Astrocyte of the spinal cord (primary cell): Measurements from ENCODE around the gene TMEM117.

Experiments used
- DNase-seq: peaks from one replicate; pipeline ENCODE4 v3.0.0; 2011; ENCODE audit warnings: low read depth, low spot score
- H3K4me3 ChIP-seq: 2 replicates; pipeline ENCODE4 v1.5.1; 2011; ENCODE audit warnings: low read depth, mild to moderate bottlenecking, low read length, moderate library complexity
- CTCF ChIP-seq: IDR thresholded peaks from 2 replicates; pipeline ENCODE4 v1.5.1; 2012; ENCODE audit warnings: low read depth, mild to moderate bottlenecking, low read length, inconsistent platforms
- in situ Hi-C: cut with HindIII; loops from 2 replicates; pipeline ENCODE4 v1.10.0; 2017; ENCODE audit warnings: low sequenced_read_pairs

Gene TMEM117

GRCh38 chr12:43912859-43913258, 77.0 kb downstream of the TMEM117 start:
- no peak for TF ChIP-seq CTCF
- DNase-seq, result no peak
- no peak overlapping the region for H3K4me3 ChIP-seq
- in situ Hi-C loops, result no loop called here

GRCh38 chr12:43914391-43914790, 78.5 kb downstream of the TMEM117 start:
- TF ChIP-seq CTCF, result no peak
- in situ Hi-C loops, result no loop called here
- H3K4me3 ChIP-seq, result no peak overlapping the region
- DNase-seq, result no peak

GRCh38 chr12:43914923-43915468, 79.1 kb downstream of the TMEM117 start:
- in situ Hi-C loops, result no loop called here
- TF ChIP-seq CTCF, result peak; percentile 28
- no peak overlapping the region for H3K4me3 ChIP-seq
- no peak for DNase-seq

- DNase-seq, result no peak
- in situ Hi-C loops, result no loop called here
- no peak overlapping the region for H3K4me3 ChIP-seq
- no peak for TF ChIP-seq CTCF
Observed at GRCh38 chr12:43917896-43918295, 82.0 kb downstream of the TMEM117 start.

GRCh38 chr12:43921666-43922337, 85.9 kb downstream of the TMEM117 start:
- peak; percentile 24 for DNase-seq
- TF ChIP-seq CTCF, result no peak
- H3K4me3 ChIP-seq, result no peak overlapping the region
- in situ Hi-C loops, result no loop called here

GRCh38 chr12:43930032-43930431, 94.2 kb downstream of the TMEM117 start:
- H3K4me3 ChIP-seq, result no peak overlapping the region
- no peak for TF ChIP-seq CTCF
- in situ Hi-C loops, result no loop called here
- DNase-seq, result no peak
